ENCODE measurements around the gene GPT2. TPM values are rescaled to one million over a fixed set of nuclear protein-coding genes. Genes with fewer than 3 reads are reported as not detected.

Gene GPT2
- total RNA-seq, 3 donors from 2014 or later (not counting 1 experiment from before 2014, with no cell fraction given): 0.64 to 1.3 (median 1.2) TPM

DNA sequence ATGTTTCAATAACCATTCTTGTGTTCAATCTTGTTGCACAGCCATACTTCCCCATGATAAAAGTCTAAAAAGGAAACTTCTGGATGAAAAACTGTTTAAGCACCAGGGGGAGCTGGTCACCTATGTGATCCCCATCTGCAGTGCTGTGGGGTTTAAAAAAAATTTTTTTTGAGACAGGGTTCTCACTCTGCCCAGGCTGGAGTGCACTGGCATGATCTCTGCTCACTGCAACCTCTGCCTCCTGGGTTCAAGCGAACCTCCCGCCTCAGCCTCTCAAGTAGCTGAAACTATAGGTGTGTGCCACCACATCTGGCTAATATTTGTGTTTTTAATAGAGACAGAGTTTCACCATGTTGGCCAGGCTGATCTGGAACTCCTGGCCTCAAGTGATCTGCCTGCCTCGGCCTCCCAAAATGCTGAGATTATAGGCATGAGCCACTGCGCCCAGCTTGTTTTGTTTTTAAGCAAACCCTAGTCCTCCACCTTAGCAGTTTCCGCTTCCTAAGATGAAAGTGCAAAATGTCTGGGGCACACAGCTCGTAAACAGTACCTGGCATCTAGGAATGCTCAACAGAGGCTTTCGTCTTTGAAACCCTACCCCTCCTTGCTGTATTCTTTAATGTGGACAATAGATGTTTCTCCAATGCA, 63.9 kb downstream of the GPT2 start:
- TF ChIP-seq, protein P1, sequence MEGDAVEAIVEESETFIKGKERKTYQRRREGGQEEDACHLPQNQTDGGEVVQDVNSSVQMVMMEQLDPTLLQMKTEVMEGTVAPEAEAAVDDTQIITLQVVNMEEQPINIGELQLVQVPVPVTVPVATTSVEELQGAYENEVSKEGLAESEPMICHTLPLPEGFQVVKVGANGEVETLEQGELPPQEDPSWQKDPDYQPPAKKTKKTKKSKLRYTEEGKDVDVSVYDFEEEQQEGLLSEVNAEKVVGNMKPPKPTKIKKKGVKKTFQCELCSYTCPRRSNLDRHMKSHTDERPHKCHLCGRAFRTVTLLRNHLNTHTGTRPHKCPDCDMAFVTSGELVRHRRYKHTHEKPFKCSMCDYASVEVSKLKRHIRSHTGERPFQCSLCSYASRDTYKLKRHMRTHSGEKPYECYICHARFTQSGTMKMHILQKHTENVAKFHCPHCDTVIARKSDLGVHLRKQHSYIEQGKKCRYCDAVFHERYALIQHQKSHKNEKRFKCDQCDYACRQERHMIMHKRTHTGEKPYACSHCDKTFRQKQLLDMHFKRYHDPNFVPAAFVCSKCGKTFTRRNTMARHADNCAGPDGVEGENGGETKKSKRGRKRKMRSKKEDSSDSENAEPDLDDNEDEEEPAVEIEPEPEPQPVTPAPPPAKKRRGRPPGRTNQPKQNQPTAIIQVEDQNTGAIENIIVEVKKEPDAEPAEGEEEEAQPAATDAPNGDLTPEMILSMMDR (IDR thresholded peaks at IDR 0.05): peak; percentile 45
- Histone ChIP-seq H3K36me3 (ENCODE audit: control insufficient read depth, insufficient read depth, low read length) (no peaks in the 10 kb centered on the region), H3K4me1 (ENCODE audit: control insufficient read depth, insufficient read depth, low read length) (no peaks in the 10 kb centered on the region), H3K27ac (ENCODE audit: low read length) (no peak overlapping the region), H3K27me3 (ENCODE audit: control insufficient read depth, insufficient read depth, low read length) (no peaks in the 10 kb centered on the region), H3K9me3 (ENCODE audit: control insufficient read depth, insufficient read depth, low read length) (no peaks in the 10 kb centered on the region), H3K4me3 (ENCODE audit: low read length) (no peak overlapping the region)
- Mint-ChIP-seq H3K27me3 (ENCODE audit: low read depth in 2 of 2) (no peaks in the 10 kb centered on the region), H3K4me1 (no peaks in the 10 kb centered on the region), H3K9me3 (no peaks in the 10 kb centered on the region), H3K4me3 (no peak overlapping the region), H3K27ac (no peak overlapping the region), H3K36me3 (no peaks in the 10 kb centered on the region)
- peak in 1 of 2 donors; percentile 71 for DNase-seq
- peak in 2 of 3 donors; percentile 54 to 61 for ATAC-seq
- 93% methylated on average over 7 of the region's 7 CpGs for WGBS (ENCODE audit: insufficient coverage)
- intact Hi-C loops (cut with micrococcal nuclease): loop anchor here (2.0 kb wide), 1 partner anchor 1217 kb away; no protein-coding TSS in a partner anchor

DNA sequence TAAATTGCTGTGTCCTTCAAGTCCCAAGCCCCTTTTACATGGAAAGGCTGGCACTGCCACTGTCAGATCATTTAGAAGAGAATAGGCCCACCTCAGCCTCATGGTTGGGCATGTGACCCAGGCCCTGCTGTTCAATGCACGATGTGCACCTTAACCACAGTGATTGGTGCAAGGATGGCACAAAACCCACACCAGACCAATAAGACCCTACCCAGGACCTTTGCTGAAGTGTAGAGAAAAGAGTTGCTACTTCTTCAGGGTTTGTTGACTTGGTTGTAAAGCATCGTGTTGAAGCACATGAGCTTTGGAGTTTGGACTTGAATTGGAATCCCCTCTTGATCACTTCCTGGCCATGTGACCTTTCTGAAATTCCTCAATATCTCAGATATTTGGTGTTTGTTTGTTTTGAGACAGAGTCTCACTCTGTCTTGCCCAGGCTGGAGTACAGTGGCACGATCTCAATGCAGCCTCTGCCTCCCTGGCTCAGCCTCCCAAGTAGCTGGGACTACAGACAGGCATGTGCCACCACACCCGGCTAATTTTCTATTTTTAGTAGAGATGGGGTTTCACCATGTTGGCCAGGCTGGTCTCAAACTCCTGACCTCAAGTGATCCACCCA, 64.5 kb downstream of the GPT2 start:
- no peaks in the 10 kb centered on the region for H3K36me3 ChIP-seq (ENCODE audit: control insufficient read depth, insufficient read depth, low read length)
- TF ChIP-seq, protein P1 (IDR thresholded peaks at IDR 0.05): no peak
- no peaks in the 10 kb centered on the region for H3K9me3 Mint-ChIP-seq
- intact Hi-C loops (cut with micrococcal nuclease): loop anchor here (2.0 kb wide), 1 partner anchor 1216 kb away; no protein-coding TSS in a partner anchor
- no peak overlapping the region for H3K27ac Mint-ChIP-seq
- DNase-seq: no peak
- H3K36me3 Mint-ChIP-seq: no peaks in the 10 kb centered on the region
- H3K27ac ChIP-seq (ENCODE audit: low read length): no peak overlapping the region
- no peaks in the 10 kb centered on the region for H3K27me3 ChIP-seq (ENCODE audit: control insufficient read depth, insufficient read depth, low read length)
- no peak overlapping the region for H3K4me3 Mint-ChIP-seq
- no peaks in the 10 kb centered on the region for H3K27me3 Mint-ChIP-seq (ENCODE audit: low read depth in 2 of 2)
- no peaks in the 10 kb centered on the region for H3K9me3 ChIP-seq (ENCODE audit: control insufficient read depth, insufficient read depth, low read length)
- H3K4me1 ChIP-seq (ENCODE audit: control insufficient read depth, insufficient read depth, low read length): no peaks in the 10 kb centered on the region
- H3K4me1 Mint-ChIP-seq: no peaks in the 10 kb centered on the region
- H3K4me3 ChIP-seq (ENCODE audit: low read length): no peak overlapping the region
- 82% methylated on average over 3 of the region's 4 CpGs for WGBS (ENCODE audit: insufficient coverage)
- ATAC-seq: no peak

DNA sequence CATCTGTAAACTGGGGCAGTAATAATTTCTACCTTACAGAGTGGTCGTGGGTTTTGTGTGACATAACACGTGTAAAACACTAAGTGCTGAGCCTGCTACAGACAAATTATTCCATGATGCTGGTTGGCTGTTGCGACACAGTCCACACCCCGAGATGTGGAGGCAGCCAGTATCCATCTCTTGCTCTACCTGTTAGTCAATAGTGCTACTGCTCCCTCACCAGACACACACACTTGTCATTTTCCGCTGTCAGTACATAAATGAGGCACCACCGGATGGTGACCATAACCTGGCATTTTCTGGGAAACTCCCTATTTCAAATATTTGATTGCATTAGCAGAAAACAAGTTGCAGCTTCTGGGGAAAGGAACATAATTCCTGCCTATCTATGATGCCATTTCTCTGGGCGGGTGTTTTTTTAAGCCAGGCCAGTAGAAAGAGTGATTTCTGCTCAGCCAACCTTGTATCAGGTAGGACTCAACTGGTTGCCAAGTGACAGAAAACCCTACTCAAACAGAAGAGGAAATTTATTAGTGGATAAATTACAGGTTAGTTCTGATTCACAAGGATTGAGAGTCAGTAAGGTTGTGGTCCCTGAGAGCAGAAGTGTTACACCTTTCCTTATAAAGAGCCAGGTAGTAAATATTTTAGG, 65.2 kb downstream of the GPT2 start:
- no peaks in the 10 kb centered on the region for H3K9me3 Mint-ChIP-seq
- peak in 1 of 2 donors; percentile 28 for DNase-seq
- Histone ChIP-seq H3K27ac (ENCODE audit: low read length) (no peak overlapping the region), H3K36me3 (ENCODE audit: control insufficient read depth, insufficient read depth, low read length) (peaks cover 2% of the 10 kb centered on the region), H3K4me3 (ENCODE audit: low read length) (no peak overlapping the region), H3K27me3 (ENCODE audit: control insufficient read depth, insufficient read depth, low read length) (no peaks in the 10 kb centered on the region), H3K4me1 (ENCODE audit: control insufficient read depth, insufficient read depth, low read length) (no peaks in the 10 kb centered on the region), H3K9me3 (ENCODE audit: control insufficient read depth, insufficient read depth, low read length) (no peaks in the 10 kb centered on the region)
- H3K4me3 Mint-ChIP-seq: no peak overlapping the region
- TF ChIP-seq, protein P1 (IDR thresholded peaks at IDR 0.05): no peak
- no peak for ATAC-seq
- intact Hi-C loops (cut with micrococcal nuclease): loop anchor here (2.0 kb wide), 1 partner anchor 1215 kb away; no protein-coding TSS in a partner anchor
- no peaks in the 10 kb centered on the region for H3K36me3 Mint-ChIP-seq
- no peaks in the 10 kb centered on the region for H3K4me1 Mint-ChIP-seq
- no peak overlapping the region for H3K27ac Mint-ChIP-seq
- H3K27me3 Mint-ChIP-seq (ENCODE audit: low read depth in 2 of 2): no peaks in the 10 kb centered on the region
- whole genome bisulfite sequencing (ENCODE audit: insufficient coverage): 74% methylated on average over 7 of the region's 7 CpGs

Measured in natural killer cell (primary cell).